OCI-LY3 (cell line): ENCODE results near the gene ABCG5.

Source experiments
- EZH2phosphoT487 ChIP-seq: fragments of 200-600 bp; shearing (Covaris generic); IDR thresholded peaks from 2 replicates; pipeline ENCODE4 v1.6.1; 2018; ENCODE audit warnings: antibody characterized with exemption, mixed run types, low read depth
- TF ChIP-seq, protein P1 (sequence below): fragments of 200-600, 300-600 bp; sonication (generic); IDR thresholded peaks from 2 replicates; pipeline ENCODE4 v1.5.1; 2014; ENCODE audit warnings: antibody characterized with exemption, low read length, low read depth

DNA sequence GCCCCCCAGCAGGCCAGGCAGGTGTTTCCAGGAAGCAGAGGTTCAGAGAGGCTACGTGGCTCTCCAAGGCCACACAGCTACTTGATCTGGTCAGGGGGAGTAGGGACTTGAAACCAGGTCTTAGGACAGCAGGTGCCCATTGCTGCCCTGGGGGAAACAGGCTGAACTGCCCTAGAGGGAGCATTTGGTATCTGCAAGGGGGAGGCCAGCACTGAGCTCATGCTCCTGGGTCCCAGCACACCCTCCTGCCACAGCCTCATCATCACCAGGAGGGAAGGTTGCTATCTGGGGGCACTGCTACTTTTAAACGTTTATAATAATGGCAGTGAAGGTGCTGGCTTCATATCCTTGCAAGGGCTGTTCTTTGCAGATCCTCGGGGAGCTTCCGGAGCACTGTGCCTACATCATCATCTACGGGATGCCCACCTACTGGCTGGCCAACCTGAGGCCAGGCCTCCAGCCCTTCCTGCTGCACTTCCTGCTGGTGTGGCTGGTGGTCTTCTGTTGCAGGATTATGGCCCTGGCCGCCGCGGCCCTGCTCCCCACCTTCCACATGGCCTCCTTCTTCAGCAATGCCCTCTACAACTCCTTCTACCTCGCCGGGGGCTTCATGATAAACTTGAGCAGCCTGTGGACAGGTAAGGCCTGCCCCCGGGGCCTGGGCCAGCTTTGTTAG lies 36.3 kb upstream of the ABCG5 start:
- TF ChIP-seq, protein P1, sequence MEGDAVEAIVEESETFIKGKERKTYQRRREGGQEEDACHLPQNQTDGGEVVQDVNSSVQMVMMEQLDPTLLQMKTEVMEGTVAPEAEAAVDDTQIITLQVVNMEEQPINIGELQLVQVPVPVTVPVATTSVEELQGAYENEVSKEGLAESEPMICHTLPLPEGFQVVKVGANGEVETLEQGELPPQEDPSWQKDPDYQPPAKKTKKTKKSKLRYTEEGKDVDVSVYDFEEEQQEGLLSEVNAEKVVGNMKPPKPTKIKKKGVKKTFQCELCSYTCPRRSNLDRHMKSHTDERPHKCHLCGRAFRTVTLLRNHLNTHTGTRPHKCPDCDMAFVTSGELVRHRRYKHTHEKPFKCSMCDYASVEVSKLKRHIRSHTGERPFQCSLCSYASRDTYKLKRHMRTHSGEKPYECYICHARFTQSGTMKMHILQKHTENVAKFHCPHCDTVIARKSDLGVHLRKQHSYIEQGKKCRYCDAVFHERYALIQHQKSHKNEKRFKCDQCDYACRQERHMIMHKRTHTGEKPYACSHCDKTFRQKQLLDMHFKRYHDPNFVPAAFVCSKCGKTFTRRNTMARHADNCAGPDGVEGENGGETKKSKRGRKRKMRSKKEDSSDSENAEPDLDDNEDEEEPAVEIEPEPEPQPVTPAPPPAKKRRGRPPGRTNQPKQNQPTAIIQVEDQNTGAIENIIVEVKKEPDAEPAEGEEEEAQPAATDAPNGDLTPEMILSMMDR = no peak
- no peak for TF ChIP-seq EZH2phosphoT487
